Thoracic aorta (tissue), 2 donors: ENCODE data around the gene ZNF236. TPM values are rescaled to one million over a fixed set of nuclear protein-coding genes. Genes with fewer than 3 reads are reported as not detected.

Experiments used
- ATAC-seq: fragments of 150-250 bp; one replicate; pipeline ENCODE4 v1.8.0; 2017; ENCODE audit warnings: low read depth; ENCODE audit not compliant: insufficient number of reproducible peaks, low FRiP score
- DNase-seq: peaks from one replicate; pipeline ENCODE4 v3.0.0-alpha.2; 2020; ENCODE audit warnings: low spot score
- H3K27ac ChIP-seq, 2 donors: fragments of 200-600 bp; sonication (generic); 1 replicate in 1 of 2; 2 replicates in 1 of 2; pipeline ENCODE4 v1.5.1; 2016; ENCODE audit warnings: mild to moderate bottlenecking in 2 of 2, moderate library complexity in 2 of 2
- H3K27me3 ChIP-seq: fragments of 200-600 bp; sonication (generic); replicated peaks from 2 replicates; pipeline ENCODE4 v1.6.0; 2016; ENCODE audit warnings: mild to moderate bottlenecking; ENCODE audit not compliant: insufficient read depth
- H3K36me3 ChIP-seq: fragments of 200-600 bp; sonication (generic); one replicate; pipeline ENCODE4 v1.5.1; 2016
- H3K4me1 ChIP-seq, 2 donors: fragments of 200-600 bp; sonication (generic); 1 replicate in 1 of 2; 2 replicates in 1 of 2; pipeline versions ENCODE4 v1.5.1 to v1.6.0; 2016; ENCODE audit warnings: low read depth in 2 of 2, mild to moderate bottlenecking in 1 of 2; ENCODE audit not compliant: control insufficient read depth in 1 of 2
- H3K4me3 ChIP-seq: fragments of 200-600 bp; sonication (generic); 2 replicates; pipeline ENCODE4 v1.5.1; 2016; ENCODE audit warnings: mild to moderate bottlenecking
- H3K9me3 ChIP-seq: fragments of 200-600 bp; sonication (generic); 2 replicates; pipeline ENCODE4 v1.5.1; 2016
- CTCF ChIP-seq: fragments of 200-600 bp; sonication (generic); IDR thresholded peaks from one replicate; pipeline ENCODE4 v1.5.1; 2019; ENCODE audit warnings: antibody characterized with exemption
- total RNA-seq, 2 donors: library from RNA; depleted of rRNA; stranded (reverse); fragments of >200 nt; gene quantifications; one replicate each; pipeline versions ENCODE4 v1.1.0 to v1.2.3, GENCODE V29; 2016

The ZNF236 gene
- total RNA-seq, 2 donors from 2014 or later = 14.1 to 22.5 TPM

GRCh38 chr18:76953156-76953555 is 130.8 kb downstream of the ZNF236 start:
- Histone ChIP-seq H3K27me3 (no peaks in the 10 kb centered on the region), H3K9me3 (no peaks in the 10 kb centered on the region), H3K4me1 (peaks cover 0 to 10% of the 10 kb centered on the region in 2 donors), H3K36me3 (peaks cover 2% of the 10 kb centered on the region), H3K4me3 (peak overlapping the region; percentile 45), H3K27ac (peak overlapping the region; percentile 7 to 21)
- ATAC-seq (no peak), DNase-seq (no peak)
- TF ChIP-seq CTCF = no peak

GRCh38 chr18:76953583-76954233 is 131.4 kb downstream of the ZNF236 start:
- H3K27ac ChIP-seq = peak overlapping the region; percentile 7 to 21
- no peak for TF ChIP-seq CTCF
- no peaks in the 10 kb centered on the region for H3K27me3 ChIP-seq
- peaks cover 2% of the 10 kb centered on the region for H3K36me3 ChIP-seq
- ATAC-seq (no peak), DNase-seq (no peak)
- H3K4me3 ChIP-seq = peak overlapping the region; percentile 45
- no peaks in the 10 kb centered on the region for H3K9me3 ChIP-seq
- peaks cover 0 to 11% of the 10 kb centered on the region in 2 donors for H3K4me1 ChIP-seq

- H3K4me3 ChIP-seq = no peak overlapping the region
- ATAC-seq = no peak
- no peaks in the 10 kb centered on the region for H3K27me3 ChIP-seq
- H3K36me3 ChIP-seq = peaks cover 7% of the 10 kb centered on the region
- no peak for TF ChIP-seq CTCF
- DNase-seq = no peak
- no peaks in the 10 kb centered on the region for H3K9me3 ChIP-seq
- H3K27ac ChIP-seq = no peak overlapping the region
- peaks cover 0 to 16% of the 10 kb centered on the region in 2 donors for H3K4me1 ChIP-seq
These were observed 133.3 kb downstream of the ZNF236 start for GRCh38 chr18:76955524-76956170.

- H3K27ac ChIP-seq = no peak overlapping the region
- no peak for ATAC-seq
- no peaks in the 10 kb centered on the region for H3K27me3 ChIP-seq
These were observed 134.3 kb downstream of the ZNF236 start for GRCh38 chr18:76956648-76957047.

More at GRCh38 chr18:76956648-76957047, 134.3 kb downstream of the ZNF236 start:
- DNase-seq = no peak
- H3K4me1 ChIP-seq = peaks cover 0 to 16% of the 10 kb centered on the region in 2 donors
- peaks cover 11% of the 10 kb centered on the region for H3K36me3 ChIP-seq
- H3K9me3 ChIP-seq = no peaks in the 10 kb centered on the region
- no peak for TF ChIP-seq CTCF
- H3K4me3 ChIP-seq = no peak overlapping the region
